ENCODE results near the gene LCNL1.

LCNL1 gene

GRCh38 chr9:136977223-136977622, 5.6 kb upstream of the LCNL1 start, which contains the start of gene PTGDS:
Gene PTGDS (plus strand): TSS chr9:136977504. CDS start chr9:136977579, 75 bp downstream.
- no peak for DNase-seq

DNA sequence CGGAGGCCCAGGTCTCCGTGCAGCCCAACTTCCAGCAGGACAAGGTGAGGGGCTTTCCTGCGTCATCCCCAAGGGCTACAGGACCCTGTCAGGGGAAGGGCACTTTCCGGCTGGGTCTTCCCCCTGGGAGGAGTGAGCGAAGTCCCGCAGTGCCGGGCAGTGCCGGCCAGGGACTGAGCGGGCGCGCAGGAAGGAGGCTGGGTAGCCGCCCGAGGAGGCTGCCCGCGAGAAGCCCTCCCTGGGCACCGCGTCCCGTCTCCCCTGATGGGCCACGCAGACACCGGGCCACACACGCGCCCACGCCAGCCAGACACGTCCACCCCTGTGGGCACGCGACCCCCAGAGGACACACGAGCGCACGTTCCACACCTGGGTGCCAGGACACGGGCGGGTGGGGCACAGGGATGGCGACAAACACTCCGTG, 5.1 kb upstream of the LCNL1 start:
- DNase-seq = no peak

DNA sequence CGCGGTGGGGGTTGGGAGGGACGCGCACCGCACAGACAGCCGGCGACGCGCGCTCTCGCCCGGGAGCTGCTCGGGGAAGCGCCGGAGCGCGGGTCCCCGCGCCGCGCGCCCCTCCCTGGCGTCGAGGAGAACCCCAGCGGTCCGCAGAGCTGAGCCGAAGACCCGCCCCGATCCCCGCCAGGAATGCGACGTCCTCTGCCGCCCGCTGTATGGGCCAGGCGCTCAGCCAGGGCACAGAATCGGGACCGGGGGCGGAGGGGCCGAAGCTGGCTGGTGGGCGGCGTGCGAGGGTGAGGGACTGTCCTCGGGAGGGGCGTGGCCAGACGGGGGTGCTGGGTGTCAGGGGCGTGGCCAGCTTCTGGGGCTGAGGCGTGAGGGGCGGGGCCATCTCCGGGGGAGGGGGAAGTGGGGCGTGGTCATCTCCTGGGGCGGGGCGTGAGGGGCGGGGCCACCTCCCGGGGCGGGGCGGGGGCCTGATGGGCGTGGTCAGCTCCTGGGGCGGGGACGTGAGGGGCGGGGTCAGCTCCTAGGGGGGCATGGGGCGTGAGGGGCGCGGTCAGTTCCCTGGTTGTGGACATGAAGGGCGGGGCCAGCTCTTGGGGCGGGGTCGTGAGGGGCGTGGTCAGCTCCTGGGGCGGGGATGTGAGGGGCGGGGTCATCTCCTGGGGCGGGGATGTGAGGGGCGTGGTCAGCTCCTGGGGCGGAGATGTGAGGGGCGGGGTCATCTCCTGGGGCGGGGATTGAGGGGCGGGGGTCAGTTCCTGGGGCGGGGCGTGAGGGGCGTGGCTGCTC, 4.5 kb upstream of the LCNL1 start:
- DNase-seq = no peak

GRCh38 chr9:136978865-136979544, 3.8 kb upstream of the LCNL1 start:
- no peak for DNase-seq

DNA sequence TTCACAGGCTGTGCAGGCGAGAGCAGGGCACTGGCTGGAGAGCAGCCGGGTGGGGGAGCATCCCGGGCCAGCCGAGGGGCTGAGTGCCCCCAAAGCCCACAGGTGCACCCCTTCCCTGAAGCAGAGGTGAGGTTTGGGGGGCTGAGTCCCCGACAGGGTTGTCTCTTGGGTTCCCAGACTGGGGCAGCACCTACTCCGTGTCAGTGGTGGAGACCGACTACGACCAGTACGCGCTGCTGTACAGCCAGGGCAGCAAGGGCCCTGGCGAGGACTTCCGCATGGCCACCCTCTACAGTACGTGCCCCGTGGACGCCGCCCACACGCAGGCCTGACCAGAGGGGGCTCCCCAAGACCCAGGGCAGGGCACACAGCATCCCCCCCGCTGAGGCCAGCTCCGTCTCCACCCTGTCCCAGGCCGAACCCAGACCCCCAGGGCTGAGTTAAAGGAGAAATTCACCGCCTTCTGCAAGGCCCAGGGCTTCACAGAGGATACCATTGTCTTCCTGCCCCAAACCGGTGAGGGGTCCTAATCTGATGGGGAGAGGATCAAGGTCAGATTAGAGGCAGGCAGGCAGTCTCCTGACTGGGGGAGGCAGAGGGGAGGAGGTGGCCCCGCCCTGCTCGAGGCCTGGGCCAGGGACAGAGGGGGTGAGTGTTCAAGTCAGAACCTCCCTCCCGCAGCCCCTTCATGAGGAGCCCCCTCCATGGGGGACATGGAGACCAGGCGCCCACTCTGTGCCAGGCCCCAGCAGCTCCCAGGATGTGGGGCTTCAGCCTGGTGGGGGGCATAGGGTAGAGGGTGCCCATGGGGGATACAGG, 2.8 kb upstream of the LCNL1 start:
- DNase-seq = no peak

DNA sequence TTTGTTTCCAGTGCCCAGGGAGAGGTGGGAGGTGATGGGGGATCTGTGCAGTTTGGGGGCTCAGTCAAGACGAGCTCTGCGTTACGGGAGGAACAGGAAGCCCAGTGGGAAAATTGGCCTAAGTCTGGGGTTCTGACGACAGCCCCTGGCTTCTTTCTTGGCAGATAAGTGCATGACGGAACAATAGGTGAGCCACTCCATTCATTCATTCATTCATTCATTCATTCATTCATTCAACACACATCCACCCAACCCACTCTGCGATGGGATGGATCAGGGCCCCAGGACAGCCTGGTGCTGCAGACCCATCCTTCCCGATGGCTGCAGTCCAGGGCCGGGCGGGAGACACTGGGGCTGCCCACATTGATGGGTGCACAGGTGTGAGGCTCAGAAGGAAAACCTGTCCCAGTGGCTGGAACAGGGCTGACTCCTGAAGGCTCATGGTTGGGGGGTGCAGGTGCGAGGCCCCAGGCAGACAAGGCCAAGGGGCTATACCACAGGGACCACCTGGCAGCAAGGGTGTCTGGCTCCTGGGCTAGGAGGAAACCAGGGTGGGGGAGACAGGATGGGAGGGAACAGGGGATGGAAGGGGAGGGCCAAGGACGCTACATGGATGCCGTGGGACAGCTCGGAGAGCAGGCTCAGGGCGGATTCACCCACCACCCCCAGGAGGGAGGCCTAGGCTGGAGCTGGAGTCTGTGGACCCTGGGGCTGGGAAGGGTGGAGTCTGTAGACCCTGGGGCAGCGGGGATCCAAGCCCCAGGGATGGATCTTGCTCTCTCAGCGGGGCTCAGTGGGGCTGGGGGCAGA, 1.9 kb upstream of the LCNL1 start:
- no peak for DNase-seq

DNA sequence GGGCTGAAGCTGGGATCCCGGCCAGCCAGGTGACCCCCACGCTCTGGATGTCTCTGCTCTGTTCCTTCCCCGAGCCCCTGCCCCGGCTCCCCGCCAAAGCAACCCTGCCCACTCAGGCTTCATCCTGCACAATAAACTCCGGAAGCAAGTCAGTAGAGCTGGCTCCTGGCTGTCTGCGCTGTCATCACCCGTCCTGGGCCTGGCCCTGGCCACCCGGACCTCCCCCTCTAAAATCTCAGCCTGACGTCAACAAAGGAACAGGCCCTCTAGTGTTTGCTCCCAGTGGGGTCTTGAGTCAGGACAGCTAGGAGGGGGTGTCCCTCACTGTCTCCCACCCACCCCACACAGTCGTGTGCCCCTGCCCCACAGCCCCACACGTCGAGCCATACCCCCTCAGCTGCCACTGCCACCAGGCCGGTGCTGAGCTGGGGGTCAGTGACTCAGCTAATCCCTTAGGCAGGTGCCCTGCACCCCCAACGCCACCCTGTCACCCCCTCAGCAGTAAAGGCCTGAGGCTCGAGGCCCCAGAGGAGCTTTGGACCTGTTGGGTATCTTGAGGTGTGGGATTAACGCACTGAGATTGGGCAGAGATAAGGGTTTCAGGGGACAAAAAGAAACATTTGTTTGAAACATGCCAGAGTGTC, 1.1 kb upstream of the LCNL1 start:
- DNase-seq = no peak

GRCh38 chr9:136983167-136983566, 374 bp downstream of the LCNL1 start:
- DNase-seq = no peak

DNA sequence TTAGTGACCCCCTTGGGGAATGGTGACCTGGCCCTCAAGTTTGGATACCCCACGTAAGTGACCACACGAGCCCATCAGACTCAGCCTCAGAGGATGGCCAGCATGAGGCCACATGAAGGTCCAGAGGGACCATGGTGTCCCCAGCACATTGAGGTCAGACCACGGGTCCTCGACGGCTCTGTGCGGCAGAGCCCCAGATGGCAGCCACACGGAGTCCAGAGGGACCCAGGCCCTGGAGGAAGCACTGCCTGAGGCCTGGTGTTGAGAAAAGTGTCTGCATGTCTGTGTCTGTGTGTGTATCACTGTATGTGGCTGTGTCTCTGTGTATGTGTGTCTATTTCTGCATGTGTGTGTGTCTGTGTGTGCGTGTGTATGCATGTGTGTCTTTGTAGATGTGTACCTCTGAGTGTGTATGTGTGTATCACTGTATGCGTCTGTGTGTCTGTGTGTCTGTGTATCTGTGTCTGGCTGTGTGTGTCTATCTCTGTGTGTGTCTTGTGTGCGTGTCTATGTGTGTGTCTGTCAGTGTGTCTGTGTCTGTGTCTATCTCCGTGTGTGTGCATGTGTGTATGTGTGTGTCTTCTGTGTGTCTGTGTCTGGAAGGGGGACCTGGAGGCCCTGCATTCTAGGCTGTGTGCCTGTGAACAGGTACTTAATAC, 992 bp downstream of the LCNL1 start:
- DNase-seq = no peak

DNA sequence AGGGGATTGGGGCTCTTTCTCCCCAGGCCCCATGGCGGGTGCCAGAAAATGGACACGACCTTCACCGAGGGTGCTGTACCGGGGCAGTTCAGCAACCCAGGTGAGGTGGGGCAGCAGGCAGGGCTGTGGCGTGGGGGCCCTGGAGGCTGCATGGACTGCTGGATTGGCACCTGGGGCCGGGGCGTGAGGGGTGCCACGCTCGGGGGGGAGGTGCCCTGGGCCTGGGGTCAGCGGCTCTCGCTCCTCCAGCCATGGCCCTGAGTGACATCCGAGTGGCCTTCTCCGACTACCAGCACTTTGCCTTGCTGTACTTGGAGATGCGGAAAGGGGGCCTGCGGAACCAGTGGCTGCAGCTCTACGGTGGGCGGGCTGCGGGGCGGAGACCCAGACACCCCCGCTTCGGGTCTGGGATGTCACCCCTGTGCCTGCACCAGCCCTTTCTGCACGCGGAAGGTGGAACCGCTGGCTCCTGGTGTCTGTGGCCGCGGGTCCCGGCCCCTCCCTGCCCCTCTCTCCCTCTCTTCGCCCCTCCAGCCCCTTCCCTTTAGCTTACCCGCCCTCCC, 1.8 kb downstream of the LCNL1 start:
- DNase-seq = no peak

DNA sequence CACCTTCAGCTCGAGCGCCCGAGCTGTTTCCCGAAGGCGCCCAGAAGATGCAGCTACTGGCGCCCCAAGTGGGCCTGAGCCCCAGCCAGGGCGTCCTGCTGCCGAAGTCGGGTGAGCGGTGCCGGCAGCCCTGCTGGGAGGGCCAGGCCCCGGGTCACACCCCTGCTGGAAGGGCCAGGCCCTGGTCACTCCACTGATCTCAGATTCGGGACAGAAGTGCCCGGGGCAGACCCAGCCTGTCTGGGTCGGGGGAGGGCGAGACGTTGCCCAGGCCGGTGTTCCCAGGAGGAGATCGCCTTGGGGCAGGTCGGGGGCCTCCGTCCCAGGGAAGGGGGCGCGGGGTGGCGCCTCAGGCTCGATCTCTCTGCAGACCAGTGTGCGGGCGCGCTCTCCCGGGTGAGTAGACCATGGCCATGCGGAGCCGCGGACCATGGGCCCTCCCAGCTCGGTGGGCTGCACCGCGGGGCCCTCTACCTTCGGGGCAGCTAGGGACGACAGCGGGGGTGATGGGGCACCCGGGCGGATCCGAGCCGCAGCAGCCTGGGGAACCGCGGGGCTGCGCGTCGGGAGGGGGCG, 2.3 kb downstream of the LCNL1 start:
- no peak for DNase-seq

DNA sequence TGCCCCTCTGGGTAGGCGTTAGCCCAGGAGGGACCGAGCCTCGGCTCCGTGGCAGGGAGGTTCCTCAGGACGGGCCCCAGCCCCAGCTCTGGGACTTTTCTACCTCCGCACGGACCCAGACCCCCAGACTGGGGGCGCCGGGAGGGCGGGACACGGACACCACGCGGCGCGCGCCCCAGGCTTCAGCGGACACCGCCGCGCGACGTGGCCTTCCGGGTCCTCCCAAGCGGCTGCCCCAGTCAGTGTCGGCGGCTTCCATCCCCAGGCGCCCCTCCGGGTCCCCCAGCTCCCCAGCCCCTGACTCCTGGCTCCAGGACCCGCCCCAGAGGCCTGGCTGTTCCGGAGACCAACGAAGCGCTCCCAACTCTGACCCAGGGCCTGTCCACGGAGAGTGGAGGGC, 3.1 kb downstream of the LCNL1 start:
- DNase-seq = no peak

GRCh38 chr9:136988872-136989271, 6.1 kb downstream of the LCNL1 start:
- no peak for DNase-seq

GRCh38 chr9:136990242-136990911, 7.6 kb downstream of the LCNL1 start:
- no peak for DNase-seq

DNA sequence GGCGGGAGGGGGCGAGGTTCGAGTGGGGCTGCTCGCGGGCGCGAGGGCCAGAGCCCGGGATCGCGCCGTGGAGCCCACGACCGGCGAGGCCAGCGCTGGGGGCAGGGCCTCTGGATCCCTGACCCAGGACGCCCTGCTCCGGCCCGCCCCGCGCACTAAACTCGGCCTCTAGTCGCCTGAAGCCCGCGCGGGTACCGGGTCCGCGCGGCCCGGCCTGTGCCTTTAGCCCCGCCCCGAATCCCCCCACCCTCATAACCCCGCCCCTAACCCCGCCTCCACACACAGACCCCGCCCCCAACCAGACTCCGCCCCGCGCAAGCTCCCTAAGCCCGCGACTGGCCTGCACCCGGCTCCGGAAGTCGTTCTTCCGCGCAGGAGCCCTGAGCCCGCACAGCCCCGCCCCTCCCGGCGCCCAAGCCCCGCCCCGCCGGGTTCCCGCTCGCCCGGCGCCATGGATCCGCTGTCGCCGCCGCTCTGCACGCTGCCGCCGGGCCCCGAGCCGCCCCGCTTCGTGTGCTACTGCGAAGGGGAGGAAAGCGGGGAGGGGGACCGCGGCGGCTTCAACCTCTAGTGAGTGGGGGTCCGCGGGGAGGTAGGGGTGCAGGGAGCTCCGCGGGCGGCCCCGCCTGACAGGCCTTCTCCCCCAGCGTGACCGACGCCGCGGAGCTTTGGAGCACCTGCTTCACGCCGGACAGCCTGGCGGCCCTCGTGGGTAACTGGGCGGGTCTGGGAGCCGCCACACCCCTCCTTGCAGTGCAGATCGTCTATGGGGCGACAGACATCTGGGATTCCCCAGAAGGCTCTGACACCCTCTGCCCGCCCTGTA, 9.4 kb downstream of the LCNL1 start, which contains the start of gene PAXX:
Gene PAXX (plus strand): TSS at position 430 of the 826 bp plus-strand sequence. CDS start 22 bp downstream, at position 452.
- peak; percentile 76 for DNase-seq

GRCh38 chr9:136992819-136993369, 10.1 kb downstream of the LCNL1 start:
- DNase-seq = no peak

- no peak for DNase-seq
Observed at GRCh38 chr9:136994180-136994887, 11.5 kb downstream of the LCNL1 start.

DNA sequence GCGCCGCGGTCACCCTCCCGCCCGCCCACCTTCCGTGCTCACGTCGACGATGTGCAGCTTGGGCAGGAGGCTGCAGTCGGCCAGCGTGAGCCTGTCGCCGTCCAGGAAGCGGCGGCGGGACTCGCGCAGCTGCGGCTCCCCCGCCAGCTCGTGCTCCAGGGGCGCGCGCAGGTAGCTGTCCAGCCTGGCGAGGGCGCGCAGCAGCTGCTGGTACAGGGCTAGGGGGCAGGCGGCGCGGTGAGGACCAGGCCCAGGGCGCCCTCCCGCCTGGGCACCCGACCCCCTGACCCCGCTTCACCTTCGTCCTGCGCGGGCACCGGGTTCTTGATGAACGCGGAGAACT, 12.1 kb downstream of the LCNL1 start:
- DNase-seq = no peak
